Amniotic stem cell (primary cell): ENCODE data around the gene OR2A7.
"Not testable (repeated sequence)": the region's sequence is repeated elsewhere in the genome, so short reads cannot be mapped to it uniquely, and the experiment has no call there.

Experiments used
- DNase-seq: peaks from one replicate; lab custom pipeline; 2025; lab: John Stamatoyannopoulos, UW

Gene OR2A7

GRCh38 chr7:144264692-144265091 is at the start of gene OR2A7:
OR2A7 (minus strand) TSS chr7:144264792; CDS start chr7:144259628, 5,164 bp downstream.
- DNase-seq: not testable (repeated sequence)

DNA sequence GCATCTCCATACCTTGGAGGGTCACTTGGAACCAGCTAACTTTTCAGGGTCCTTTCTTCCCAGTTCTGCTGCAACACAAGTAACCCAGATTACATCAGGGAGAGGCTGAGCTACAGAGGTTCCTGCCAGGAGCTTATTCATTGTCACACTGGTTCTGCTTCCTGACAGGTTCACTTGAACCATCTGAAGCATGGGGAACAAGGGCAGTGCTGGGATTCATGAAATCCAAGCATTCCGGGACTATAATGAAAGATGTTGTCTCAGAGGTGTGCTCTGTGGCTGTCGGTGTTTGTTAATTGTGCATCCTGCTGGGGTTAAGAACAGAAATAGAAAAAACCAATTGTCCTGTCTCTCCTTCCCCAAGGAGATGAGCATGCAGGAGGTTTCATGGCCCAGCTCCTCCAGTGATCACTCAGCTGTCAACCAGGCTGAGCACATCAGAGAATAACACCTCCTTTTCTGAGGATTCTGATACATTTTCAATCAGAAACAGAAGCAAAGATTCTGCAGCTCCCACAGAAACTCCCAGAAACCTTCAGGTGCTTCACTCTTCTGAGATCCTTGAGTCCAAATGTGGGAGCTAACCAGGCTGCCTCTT is 47.4 kb upstream of the OR2A7 start, which contains the start of gene OR2A1:
Gene OR2A1 (plus strand): TSS at position 548 of the 598 bp plus-strand sequence. CDS start 5,706 bp downstream, outside the sequence.
- not testable (repeated sequence) for DNase-seq

DNA sequence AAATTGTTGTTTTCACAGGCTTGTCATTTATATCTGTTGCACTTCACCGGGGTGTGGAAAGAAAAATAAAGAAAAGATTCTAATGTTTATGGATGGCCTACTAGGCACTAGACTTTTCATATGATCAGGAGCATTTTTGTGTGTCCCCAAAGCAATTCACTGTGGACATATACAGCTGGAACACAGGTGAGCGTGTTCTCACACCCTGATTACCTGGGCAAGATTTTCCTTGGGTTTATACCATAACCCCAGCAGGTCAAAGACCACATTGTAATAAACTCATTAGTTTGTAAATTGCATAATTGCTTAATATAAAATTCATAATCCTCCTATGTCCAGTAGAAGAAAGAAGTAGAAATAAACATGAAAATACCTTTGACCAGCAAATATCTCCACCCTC is 46.6 kb upstream of the OR2A7 start:
- DNase-seq: not testable (repeated sequence)

DNA sequence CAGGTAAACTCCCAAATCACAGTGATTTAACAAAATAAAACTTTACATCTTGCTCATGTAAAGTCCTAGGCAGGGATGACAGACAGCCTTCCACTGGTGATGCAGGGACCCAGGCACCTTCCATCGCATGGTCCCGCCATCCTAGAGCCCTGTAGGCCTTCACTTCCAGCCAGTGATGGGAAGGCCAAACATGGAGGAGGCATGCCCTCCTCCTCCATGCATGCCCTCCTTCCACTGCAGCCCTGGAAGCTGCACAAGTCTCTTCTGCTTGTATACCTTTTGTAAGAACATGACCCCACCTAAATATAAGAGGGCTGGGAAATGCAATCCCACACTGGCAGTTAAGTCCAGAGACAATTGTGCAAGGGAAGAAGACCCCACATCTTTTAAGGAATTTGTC is 45.1 kb upstream of the OR2A7 start:
- not testable (repeated sequence) for DNase-seq

DNA sequence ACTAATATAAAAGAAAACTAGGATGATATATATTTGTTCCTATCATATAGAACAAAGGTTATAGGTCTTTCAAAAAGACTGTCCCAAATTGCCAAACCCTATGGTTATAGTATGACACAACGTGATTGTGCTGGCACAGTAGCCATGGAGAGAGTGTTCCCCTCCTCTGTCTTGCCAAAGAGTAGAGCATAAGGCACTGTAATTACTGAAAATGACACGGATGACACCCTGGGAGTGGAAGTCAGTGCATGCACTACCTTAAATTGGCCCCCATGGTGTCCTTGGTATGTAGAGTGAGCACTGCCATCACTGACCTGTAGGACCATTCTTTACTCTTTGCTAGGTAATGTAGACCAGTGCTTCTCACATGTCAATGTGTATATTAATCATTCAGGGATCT is 40.6 kb upstream of the OR2A7 start:
- DNase-seq: not testable (repeated sequence)

DNA sequence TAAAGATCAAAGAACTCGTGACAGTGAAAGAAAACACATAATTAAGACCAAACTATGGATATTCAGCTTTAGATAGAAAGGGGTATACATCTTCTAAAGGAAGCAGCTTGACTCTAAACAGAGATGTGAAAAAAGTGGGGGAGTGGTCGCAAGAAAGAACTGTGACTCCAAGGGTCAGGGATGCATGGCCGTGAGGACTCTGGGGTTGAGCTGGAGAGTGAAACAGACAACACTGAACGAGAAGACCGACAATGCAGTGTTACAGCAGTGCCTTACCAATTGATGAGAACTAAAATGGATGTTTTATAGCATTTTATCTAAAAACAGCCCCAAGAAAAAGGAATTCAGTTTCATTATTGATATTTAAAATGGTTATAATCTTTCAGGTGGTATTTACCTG is 39.0 kb upstream of the OR2A7 start:
- DNase-seq: not testable (repeated sequence)

DNA sequence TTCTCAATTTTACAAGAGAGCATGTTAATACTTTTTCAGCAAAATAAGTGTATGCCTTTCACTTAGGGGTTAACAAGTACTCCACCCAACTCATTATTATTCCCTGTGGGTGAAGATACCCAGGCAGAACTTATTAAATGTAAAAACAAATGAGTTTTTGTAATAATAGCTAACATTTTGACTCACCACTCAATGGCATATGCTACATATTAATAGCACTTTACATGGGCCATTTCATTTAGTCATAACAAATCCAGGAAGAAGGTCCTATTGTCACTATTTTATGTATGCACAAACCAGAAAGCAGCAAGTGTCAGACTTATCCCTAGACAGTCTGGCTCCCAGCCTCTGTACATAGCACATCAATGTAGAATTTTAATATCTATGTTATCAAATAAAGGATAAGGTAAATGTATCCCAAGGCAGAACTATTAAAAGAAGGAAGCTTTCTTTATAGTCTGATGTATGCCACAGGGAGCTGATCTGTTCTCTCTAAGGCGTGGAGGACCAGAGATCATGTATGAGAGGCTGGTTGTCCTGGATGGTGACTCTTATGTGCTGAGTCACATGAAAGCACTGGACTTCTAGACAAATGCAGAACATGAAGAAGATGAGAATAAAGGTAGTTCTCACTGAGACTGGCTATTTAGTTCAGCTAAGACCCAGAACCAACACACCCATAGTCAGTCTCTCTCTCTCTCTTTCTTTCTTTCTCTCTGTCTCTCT is 38.1 kb upstream of the OR2A7 start:
- DNase-seq: not testable (repeated sequence)

DNA sequence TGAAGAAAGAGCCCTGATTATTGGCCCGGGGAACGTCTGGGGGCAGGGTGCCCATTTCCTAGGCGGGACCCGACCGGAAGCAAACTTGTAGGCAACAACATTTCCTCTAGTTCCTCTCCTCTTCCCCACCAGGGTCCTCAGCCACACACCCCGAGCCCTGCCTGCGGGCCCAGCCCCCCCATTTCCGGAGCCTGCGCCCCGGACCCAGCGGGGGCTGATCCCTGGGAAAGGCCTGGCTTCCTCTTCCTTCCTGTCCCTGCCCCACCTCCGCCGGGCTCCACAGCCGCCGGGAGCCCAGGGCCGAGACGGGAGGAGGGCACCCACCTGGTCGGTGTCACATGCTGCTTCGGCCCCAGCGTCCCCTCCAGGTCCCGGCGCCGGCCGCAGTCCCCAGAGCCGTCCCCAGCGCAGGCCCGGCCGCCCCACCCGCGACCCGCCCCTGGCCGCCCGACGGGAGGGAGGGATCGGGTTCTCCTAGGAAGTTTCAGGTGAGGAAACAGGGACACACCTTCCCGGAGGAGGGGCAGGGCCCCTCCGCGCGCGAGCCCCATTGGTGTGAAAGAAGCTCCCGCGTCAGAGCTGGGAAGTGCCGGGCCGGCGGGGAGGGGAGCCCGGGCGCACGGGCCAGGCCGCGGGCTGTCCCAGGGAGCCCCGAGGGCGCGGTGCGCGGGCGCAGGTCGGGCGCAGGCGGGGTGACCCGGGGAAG is 29.4 kb upstream of the OR2A7 start:
- DNase-seq: not testable (repeated sequence)

- DNase-seq: not testable (repeated sequence)
Observed at GRCh38 chr7:144292384-144293161, 28.0 kb upstream of the OR2A7 start.

- DNase-seq: not testable (repeated sequence)
Observed at GRCh38 chr7:144291607-144292006, 27.0 kb upstream of the OR2A7 start.

DNA sequence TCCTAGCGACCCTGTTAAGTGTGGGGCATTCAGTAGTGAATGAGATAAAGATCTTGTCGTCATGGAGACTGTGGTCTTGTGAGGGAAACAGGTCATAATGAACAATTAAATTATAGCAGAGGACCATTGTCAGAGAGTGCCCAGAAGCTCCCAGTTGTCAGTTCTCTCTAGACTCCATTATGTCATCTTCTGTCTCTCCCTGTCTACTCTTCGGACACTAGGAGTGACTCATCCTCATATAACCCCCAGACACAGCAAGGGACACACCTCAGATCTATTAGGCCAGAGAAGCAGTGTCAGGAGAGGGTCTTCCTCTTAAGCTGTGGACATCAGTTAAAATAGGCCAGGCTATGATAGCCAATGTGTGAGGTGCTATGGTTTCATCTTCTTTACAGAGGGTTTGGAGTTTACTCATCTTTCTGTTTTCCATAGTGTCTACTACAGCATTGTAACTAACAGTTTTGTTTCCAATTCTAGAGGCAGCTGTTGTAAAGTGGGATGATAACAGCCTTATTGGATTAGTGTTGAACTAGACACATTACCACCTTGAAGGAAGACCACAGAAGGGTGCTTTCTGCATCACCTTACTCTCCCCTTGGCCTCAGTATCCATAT is 22.7 kb upstream of the OR2A7 start:
- not testable (repeated sequence) for DNase-seq

- not testable (repeated sequence) for DNase-seq
Observed at GRCh38 chr7:144283716-144284115, 19.1 kb upstream of the OR2A7 start.

GRCh38 chr7:144282490-144282889 is 17.9 kb upstream of the OR2A7 start:
- DNase-seq: not testable (repeated sequence)

GRCh38 chr7:144281981-144282380 is 17.4 kb upstream of the OR2A7 start:
- not testable (repeated sequence) for DNase-seq

DNA sequence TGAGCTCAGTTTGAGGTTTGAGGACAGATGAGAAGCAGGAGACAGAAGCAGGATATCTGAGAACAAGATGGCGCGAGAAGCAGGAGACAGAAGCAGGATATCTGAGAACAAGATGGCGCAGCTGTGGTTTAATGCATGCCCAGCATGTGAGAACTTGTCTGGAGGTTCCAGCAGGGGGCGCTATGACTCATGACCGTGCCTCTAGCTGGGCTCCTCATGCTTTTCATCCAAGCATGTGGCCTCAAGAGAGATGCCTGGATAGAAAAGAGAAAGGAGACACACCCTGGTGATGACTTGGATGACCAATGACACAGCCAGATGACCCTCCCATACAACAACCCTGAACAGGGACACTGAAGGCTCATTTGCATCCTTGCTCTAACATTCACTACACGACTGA is 15.4 kb upstream of the OR2A7 start:
- DNase-seq: not testable (repeated sequence)

DNA sequence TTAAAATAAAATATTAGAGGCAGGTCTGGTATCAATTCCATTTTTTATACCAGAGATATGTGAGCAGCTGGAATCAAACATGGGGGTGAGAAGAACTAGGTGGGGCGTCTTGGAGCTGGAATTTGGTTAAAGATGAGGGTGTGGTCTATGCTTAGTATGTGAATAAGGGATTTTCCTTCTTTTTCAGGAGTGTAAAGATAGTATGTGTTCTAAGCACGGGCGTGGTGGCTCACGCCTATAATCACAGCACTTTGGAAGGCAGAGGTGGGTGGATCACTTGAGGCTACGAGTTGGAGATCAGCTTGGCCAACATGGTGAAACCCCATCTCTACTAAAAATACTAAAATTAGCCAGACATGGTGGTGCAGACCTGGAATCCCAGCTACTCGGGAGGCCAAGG is 10.7 kb upstream of the OR2A7 start:
- DNase-seq: not testable (repeated sequence)

DNA sequence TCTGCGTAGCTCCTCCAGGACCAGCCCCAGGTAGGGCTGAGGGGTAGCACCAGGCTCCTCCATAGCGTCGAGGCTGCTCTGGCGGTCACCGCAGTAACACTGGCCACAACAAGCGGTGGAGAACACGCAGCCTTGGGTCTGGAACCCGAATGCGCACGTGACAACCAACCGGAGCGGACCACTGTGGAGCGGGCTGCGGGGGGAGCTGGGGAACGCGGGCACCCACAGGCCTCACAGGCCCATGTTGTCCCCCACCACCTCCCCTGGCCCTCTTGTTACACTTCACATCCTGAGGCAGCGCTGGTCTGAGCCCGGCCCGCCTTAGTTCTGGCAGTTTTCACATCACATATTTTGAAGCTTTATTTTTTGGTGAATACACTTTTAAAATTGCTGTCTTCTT is 4.6 kb upstream of the OR2A7 start, which contains the start of gene CTAGE8:
Gene CTAGE8 (minus strand): TSS at position 101 of the 400 bp plus-strand sequence. CDS start 38 bp downstream, at position 63.
- not testable (repeated sequence) for DNase-seq

DNA sequence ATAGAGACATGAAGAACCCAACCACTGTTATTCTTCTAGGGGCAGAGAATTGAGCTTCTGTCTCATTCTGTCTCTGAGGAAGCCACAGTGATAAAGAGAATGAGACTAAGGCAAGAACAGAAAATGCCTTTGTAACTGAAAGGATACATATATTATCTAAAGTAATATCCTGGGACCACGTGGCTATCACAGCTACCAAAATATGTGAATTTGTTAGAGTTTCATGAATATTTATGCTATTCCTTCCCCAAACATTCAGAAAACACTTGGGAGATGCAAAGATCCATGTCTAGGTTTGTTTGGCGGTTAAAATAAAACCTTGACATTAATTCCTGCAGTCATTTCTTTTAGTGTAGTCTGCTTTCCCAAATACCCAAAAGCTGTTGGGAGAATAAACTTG is 2.5 kb downstream of the OR2A7 start:
- not testable (repeated sequence) for DNase-seq

GRCh38 chr7:144259067-144259466 is 5.5 kb downstream of the OR2A7 start:
- not testable (repeated sequence) for DNase-seq

DNA sequence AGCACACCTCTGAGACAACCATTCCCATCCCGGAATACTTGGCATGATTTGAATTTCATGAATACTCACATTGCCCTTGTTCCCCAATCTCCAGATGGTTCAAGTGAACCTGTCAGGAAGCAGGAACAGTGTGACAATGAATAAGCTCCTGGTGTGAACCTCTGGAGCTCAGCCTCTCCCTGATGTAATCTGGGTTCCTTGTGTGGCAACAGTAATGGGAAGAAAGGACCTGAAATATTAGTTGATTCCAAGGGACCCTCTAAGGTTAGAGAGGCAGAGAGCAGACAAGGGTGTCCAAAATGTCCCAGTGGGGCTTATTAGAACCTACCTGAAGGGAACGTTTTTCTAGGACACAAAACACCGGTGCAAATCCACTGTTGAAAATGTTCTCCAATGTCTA is 8.5 kb downstream of the OR2A7 start:
- no peak for DNase-seq

GRCh38 chr7:144255471-144255897 is 9.1 kb downstream of the OR2A7 start:
- DNase-seq: no peak
